Gastroesophageal sphincter (tissue), 3 donors: ENCODE measurements around the gene BRAT1.

ENCODE experiments used
- CTCF ChIP-seq, 4 experiments: fragments of 200-600 bp in 2 of 4; fragments of 450-650 bp in 2 of 4; sonication (generic) in 1 of 4; IDR thresholded peaks; one replicate each; pipeline ENCODE4 v1.5.1; 2017 to 2019; ENCODE audit warnings: antibody characterized with exemption in 4 of 4, mild to moderate bottlenecking in 2 of 4, moderate library complexity in 2 of 4
- POLR2AphosphoS5 ChIP-seq: sonication (generic); formaldehyde crosslinking; IDR thresholded peaks from one replicate; pipeline ENCODE4 v1.6.1; 2017; ENCODE audit warnings: antibody characterized with exemption

DNA sequence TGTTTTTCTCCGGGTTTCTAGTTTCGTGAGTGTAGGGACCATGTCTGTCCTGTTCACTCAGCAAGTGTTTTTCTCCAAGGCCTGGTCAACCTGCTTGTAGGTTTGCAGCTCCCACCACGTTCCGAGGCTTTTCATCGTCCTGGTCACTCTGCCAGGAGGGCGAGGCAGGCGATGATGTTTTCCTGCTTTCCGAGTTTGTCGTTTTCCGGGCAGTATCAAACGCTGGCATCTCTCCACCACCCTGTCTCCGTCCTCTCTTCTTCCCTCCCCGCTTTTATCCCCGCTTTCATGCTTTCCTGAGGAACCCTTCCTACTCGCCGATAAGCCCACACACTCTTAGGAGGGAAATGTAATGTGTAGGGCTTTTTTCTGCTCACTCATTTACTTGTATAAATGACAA, 14.7 kb upstream of the BRAT1 start:
- TF ChIP-seq POLR2AphosphoS5 (no peak), CTCF (IDR thresholded peaks at IDR 0.05) (no peak)
